CD4-positive, alpha-beta T cell treated with Interleukin-10 for 1 hour (primary cell): ENCODE data around the gene HTRA1.
A peak's percentile ranks its signal among the peaks of the same experiment; 100 is the strongest.

Source experiments
- DNase-seq: peaks from one replicate; pipeline ENCODE4 v3.0.0-alpha.2; 2020

Gene HTRA1

DNA sequence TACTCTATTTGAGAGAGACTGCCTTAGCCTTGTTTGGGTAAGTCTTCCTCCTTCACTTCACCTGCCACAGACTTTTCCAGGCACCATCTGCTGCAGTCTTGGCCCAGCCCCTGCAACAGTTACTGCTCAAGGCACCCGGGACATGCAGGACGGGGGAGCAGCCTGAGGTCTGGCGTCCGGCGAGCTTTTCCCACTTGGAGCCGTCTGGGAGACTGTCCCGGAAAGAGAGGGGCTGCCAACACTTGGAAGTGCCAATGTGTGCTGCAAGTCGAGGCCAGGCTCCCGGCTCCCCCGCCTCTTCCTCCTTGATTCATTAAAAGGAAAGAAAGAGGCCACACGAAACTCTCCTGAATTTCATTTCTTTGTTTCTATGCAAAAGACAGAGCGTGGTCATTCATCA, 13.7 kb downstream of the HTRA1 start:
- DNase-seq: no peak

DNA sequence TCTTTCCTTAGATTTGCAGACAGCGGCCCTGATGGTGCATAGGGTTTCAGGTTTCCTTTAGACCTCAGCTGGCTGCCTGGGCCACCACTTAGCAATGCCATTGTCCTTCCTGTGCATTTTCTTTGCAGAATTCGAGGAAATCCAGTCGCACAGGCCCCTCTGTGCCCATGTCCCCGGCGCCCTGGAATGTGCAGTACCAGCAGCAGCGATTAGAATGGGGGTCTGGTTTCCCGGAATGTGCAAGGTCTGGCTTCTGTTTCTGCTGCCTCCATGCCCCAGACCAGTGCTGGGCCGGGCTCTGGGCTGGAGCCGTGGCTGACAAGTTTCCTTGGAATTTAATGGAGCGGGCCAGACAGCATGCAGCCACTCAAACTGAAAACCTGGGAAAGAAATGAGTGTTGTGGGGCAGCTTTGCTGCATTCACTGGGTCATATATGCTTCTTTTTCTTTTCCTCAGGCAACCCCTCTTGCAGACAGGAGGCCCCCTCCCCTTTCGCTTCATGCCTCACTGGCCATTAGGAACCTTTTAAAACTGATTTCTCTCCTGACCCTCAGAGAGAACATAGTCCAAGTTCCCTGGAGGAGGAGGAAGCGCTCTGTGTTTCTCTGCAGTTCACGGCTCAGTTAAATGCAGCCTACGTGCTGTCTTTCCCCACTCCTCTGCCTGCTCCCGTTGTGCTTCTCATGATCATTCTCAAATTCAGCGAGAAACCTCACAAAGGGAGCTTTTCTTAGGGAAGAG, 14.4 kb downstream of the HTRA1 start:
- no peak for DNase-seq

GRCh38 chr10:122476333-122476695, 15.0 kb downstream of the HTRA1 start:
- no peak for DNase-seq

GRCh38 chr10:122477436-122477835, 16.1 kb downstream of the HTRA1 start:
- DNase-seq: no peak

DNA sequence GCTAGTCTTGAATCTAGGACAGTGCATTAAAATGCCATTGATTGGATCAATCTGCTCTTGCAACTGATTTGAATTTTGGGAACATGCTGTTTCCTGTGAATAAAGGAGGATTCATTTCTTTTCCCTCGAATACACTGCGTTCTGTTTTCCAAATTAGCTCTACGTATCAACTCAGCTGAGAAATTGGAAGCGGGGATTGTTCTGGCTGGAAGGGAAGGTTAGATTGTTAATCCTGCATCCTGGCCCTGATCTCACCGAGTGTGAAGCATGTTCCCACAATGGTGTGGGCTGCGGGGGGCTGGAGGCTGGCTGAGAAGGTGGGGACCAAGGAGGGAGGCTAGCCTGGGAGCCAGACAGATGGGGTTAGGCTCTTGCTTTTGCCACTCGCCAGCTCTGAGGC, 17.6 kb downstream of the HTRA1 start:
- no peak for DNase-seq

- no peak for DNase-seq
Measured at GRCh38 chr10:122480146-122480833, 18.9 kb downstream of the HTRA1 start.

- no peak for DNase-seq
Measured at GRCh38 chr10:122481296-122482056, 20.1 kb downstream of the HTRA1 start.

- DNase-seq: no peak
Measured at GRCh38 chr10:122484276-122485060, 23.1 kb downstream of the HTRA1 start.

GRCh38 chr10:122485670-122486069, 24.3 kb downstream of the HTRA1 start:
- DNase-seq: no peak

GRCh38 chr10:122486406-122487080, 25.2 kb downstream of the HTRA1 start:
- no peak for DNase-seq

- no peak for DNase-seq
Measured at GRCh38 chr10:122487174-122487765, 25.9 kb downstream of the HTRA1 start.

- no peak for DNase-seq
Measured at GRCh38 chr10:122490268-122490667, 28.9 kb downstream of the HTRA1 start.

- DNase-seq: peak; percentile 32
Measured at GRCh38 chr10:122490786-122491680, 29.7 kb downstream of the HTRA1 start.

DNA sequence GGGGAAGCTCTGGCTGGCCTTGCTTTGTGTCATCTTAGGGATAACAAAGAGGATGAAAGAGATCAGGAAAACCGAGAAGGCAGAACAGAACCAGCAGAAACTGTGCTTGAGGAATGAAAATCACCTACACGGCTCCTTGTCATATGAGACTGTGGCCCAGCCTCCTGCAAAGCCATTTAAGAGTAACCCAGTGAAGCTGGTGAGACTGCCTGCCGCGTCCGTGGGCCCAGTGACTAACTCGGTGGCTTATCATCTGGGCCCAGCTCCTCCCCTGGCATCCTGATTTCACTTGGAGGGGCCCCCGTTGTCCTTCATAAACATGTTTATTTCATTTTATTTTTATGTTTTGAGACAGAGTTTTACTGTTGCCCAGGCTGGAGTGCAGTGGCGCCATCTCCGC, 30.7 kb downstream of the HTRA1 start:
- no peak for DNase-seq

GRCh38 chr10:122492999-122493481, 31.7 kb downstream of the HTRA1 start:
- DNase-seq: no peak

- no peak for DNase-seq
Measured at GRCh38 chr10:122493761-122494160, 32.4 kb downstream of the HTRA1 start.

DNA sequence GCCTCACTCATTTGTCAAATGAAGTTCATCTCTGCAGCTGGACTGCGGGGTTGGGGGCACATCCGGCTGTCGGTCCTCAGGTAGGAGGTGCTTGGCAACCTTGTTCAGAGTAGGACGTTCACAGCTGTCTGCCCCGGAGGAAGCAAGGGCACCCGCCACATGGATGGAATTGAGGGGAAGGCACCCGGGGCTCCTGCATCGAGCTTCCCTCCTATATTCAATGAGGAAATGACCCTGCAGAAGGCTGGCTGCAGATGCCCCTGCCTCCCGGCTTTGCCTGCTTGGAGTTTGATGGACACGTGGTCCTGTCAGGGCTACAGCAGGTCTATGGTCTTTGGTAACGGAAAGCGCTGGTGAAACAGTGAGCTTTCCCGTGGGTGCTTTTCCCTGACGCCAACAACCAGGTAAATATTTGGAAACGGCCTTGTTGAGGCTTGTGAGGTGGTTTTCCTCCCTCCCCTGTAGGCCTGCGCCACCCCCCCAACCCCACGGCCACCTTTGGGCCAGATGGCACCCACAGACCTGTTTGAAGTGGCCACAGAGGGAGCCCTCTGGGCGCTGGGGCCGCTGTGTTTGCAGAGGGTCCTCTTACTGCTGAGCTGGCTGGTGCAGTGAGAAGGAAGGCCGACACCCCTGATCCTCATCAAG, 32.9 kb downstream of the HTRA1 start:
- DNase-seq: no peak

GRCh38 chr10:122494833-122495232, 33.5 kb downstream of the HTRA1 start:
- no peak for DNase-seq

- peak; percentile 25 for DNase-seq
Measured at GRCh38 chr10:122495406-122496340, 34.3 kb downstream of the HTRA1 start.
